ENCODE results near the gene PRX. TPM values are rescaled to one million over a fixed set of nuclear protein-coding genes. Genes with fewer than 3 reads are reported as not detected.

PRX gene
- total RNA-seq, 6 experiments from 2014 or later, result 0.37 to 0.99 (median 0.60) TPM

- 55% methylated on average over 4 of the region's 9 CpGs for WGBS (ENCODE audit: insufficient coverage, low coverage, low lambda C conversion rate, missing lambda C conversion rate)
- intact Hi-C loops (cut with DNase I), result no loop called here
- H3K27ac ChIP-seq, result no peak overlapping the region
These were observed 20.2 kb downstream of the PRX start for GRCh38 chr19:40392894-40393517.

GRCh38 chr19:40392123-40392522, 21.1 kb downstream of the PRX start:
- TF ChIP-seq POLR2A (IDR thresholded peaks at IDR 0.05), result no peak
- WGBS (ENCODE audit: insufficient coverage, low coverage, low lambda C conversion rate, missing lambda C conversion rate), result 77% methylated on average over 6 of the region's 8 CpGs
- Histone ChIP-seq H3K36me3 (no peaks in the 10 kb centered on the region), H3K27ac (no peak overlapping the region), H3K27me3 (no peaks in the 10 kb centered on the region), H3K4me3 (no peak overlapping the region), H3K9me3 (no peaks in the 10 kb centered on the region), H3K4me1 (no peaks in the 10 kb centered on the region)
- intact Hi-C loops (cut with DNase I), result no loop called here
- DNase-seq (no peak), ATAC-seq (no peak)

More at GRCh38 chr19:40392894-40393517, 20.2 kb downstream of the PRX start:
- H3K4me1 ChIP-seq, result no peaks in the 10 kb centered on the region
- no peak for DNase-seq
- TF ChIP-seq POLR2A (IDR thresholded peaks at IDR 0.05) (no peak), CTCF (IDR thresholded peaks at IDR 0.05) (peak in 2 of 4 donors; percentile 7 to 14)
- no peaks in the 10 kb centered on the region for H3K27me3 ChIP-seq
- no peak overlapping the region for H3K4me3 ChIP-seq
- no peaks in the 10 kb centered on the region for H3K36me3 ChIP-seq
- H3K9me3 ChIP-seq, result no peaks in the 10 kb centered on the region
- peak; percentile 15 to 57 (median 36) for ATAC-seq

GRCh38 chr19:40390084-40390742, 23.0 kb downstream of the PRX start, which contains the start of gene HIPK4:
Gene HIPK4 (minus strand): TSS chr19:40390181. CDS start chr19:40389902, 279 bp downstream.
- no peak for ATAC-seq
- Histone ChIP-seq H3K4me3 (no peak within 1 kb of the TSS), H3K27ac (no peak within 1 kb of the TSS), H3K4me1 (no peaks in the 10 kb centered on the region), H3K27me3 (no peaks in the 10 kb centered on the region), H3K9me3 (no peaks in the 10 kb centered on the region), H3K36me3 (no peaks in the 10 kb centered on the region)
- WGBS (ENCODE audit: insufficient coverage, low coverage, low lambda C conversion rate, missing lambda C conversion rate), result 81% methylated on average over 9 of the region's 10 CpGs
- intact Hi-C loops (cut with DNase I), result no loop called here
- TF ChIP-seq CTCF (IDR thresholded peaks at IDR 0.05), result no peak
- TF ChIP-seq POLR2A (IDR thresholded peaks at IDR 0.05), result no peak
- no peak for DNase-seq

- intact Hi-C loops (cut with DNase I), result no loop called here
- no peak for ATAC-seq
- 84% methylated on average over 6 of the region's 33 CpGs for WGBS (ENCODE audit: insufficient coverage, low coverage, low lambda C conversion rate, missing lambda C conversion rate)
- Histone ChIP-seq H3K27me3 (no peaks in the 10 kb centered on the region), H3K9me3 (no peaks in the 10 kb centered on the region), H3K4me3 (no peak overlapping the region), H3K4me1 (no peaks in the 10 kb centered on the region), H3K36me3 (no peaks in the 10 kb centered on the region), H3K27ac (no peak overlapping the region)
- no peak for DNase-seq
- no peak for TF ChIP-seq POLR2A (IDR thresholded peaks at IDR 0.05)
- TF ChIP-seq CTCF (IDR thresholded peaks at IDR 0.05), result no peak
These were observed 23.6 kb downstream of the PRX start for GRCh38 chr19:40389404-40390083.

- DNase-seq (no peak), ATAC-seq (no peak)
- WGBS (ENCODE audit: insufficient coverage, low coverage, low lambda C conversion rate, missing lambda C conversion rate), result 85% methylated on average over 2 of the region's 3 CpGs
- intact Hi-C loops (cut with DNase I), result no loop called here
- Histone ChIP-seq H3K4me3 (no peak overlapping the region), H3K27ac (no peak overlapping the region), H3K36me3 (no peaks in the 10 kb centered on the region), H3K9me3 (no peaks in the 10 kb centered on the region), H3K4me1 (no peaks in the 10 kb centered on the region), H3K27me3 (no peaks in the 10 kb centered on the region)
- TF ChIP-seq CTCF (IDR thresholded peaks at IDR 0.05), result no peak
- no peak for TF ChIP-seq POLR2A (IDR thresholded peaks at IDR 0.05)
These were observed 24.7 kb downstream of the PRX start for GRCh38 chr19:40388481-40388880.
